ENCODE results near the gene SAP130.

SAP130 gene

GRCh38 chr2:128027801-128028667, at the start of gene SAP130:
Gene SAP130, minus strand, starts transcription at chr2:128028059. Its CDS starts 1,767 bp downstream, at chr2:128026292.
- DNase-seq, result peak; percentile 98

GRCh38 chr2:128076461-128077106, 48.7 kb upstream of the SAP130 start:
- DNase-seq, result no peak

GRCh38 chr2:128073278-128073677, 45.4 kb upstream of the SAP130 start:
- DNase-seq, result no peak

GRCh38 chr2:128069769-128070168, 41.9 kb upstream of the SAP130 start:
- no peak for DNase-seq

- DNase-seq, result no peak
Measured at GRCh38 chr2:128064353-128064752, 36.5 kb upstream of the SAP130 start.

- no peak for DNase-seq
Measured at GRCh38 chr2:128062571-128062970, 34.7 kb upstream of the SAP130 start.

- no peak for DNase-seq
Measured at GRCh38 chr2:128058114-128058513, 30.3 kb upstream of the SAP130 start.

- no peak for DNase-seq
Measured at GRCh38 chr2:128057334-128057733, 29.5 kb upstream of the SAP130 start.

- no peak for DNase-seq
Measured at GRCh38 chr2:128054104-128054885, 26.4 kb upstream of the SAP130 start.

- DNase-seq, result no peak
Measured at GRCh38 chr2:128053331-128053730, 25.5 kb upstream of the SAP130 start.

- DNase-seq, result no peak
Measured at GRCh38 chr2:128043041-128043440, 15.2 kb upstream of the SAP130 start.

- no peak for DNase-seq
Measured at GRCh38 chr2:128041561-128041960, 13.7 kb upstream of the SAP130 start.

- DNase-seq, result no peak
Measured at GRCh38 chr2:128040166-128040771, 12.4 kb upstream of the SAP130 start.

- DNase-seq, result no peak
Measured at GRCh38 chr2:128039535-128039934, 11.7 kb upstream of the SAP130 start.

- no peak for DNase-seq
Measured at GRCh38 chr2:128038411-128038810, 10.6 kb upstream of the SAP130 start.

- DNase-seq, result no peak
Measured at GRCh38 chr2:128037649-128038048, 9.8 kb upstream of the SAP130 start.

- DNase-seq, result no peak
Measured at GRCh38 chr2:128036748-128037607, 9.1 kb upstream of the SAP130 start.

- no peak for DNase-seq
Measured at GRCh38 chr2:128032092-128032491, 4.2 kb upstream of the SAP130 start.

GRCh38 chr2:128028668-128029054, 802 bp upstream of the SAP130 start:
- DNase-seq, result no peak

GRCh38 chr2:128027278-128027800, 520 bp downstream of the SAP130 start:
- peak; percentile 99 for DNase-seq

GRCh38 chr2:128026448-128027277, 1.2 kb downstream of the SAP130 start:
- no peak for DNase-seq
